DLD1 (cell line): ENCODE measurements around the gene SEC16B.
"Not testable (repeated sequence)": the region's sequence is repeated elsewhere in the genome, so short reads cannot be mapped to it uniquely, and the experiment has no call there.

Source experiments
- in situ Hi-C: cut with HindIII; loops from 2 replicates; pipeline ENCODE4 v1.10.0; 2017; ENCODE audit warnings: low sequenced_read_pairs

SEC16B gene

DNA sequence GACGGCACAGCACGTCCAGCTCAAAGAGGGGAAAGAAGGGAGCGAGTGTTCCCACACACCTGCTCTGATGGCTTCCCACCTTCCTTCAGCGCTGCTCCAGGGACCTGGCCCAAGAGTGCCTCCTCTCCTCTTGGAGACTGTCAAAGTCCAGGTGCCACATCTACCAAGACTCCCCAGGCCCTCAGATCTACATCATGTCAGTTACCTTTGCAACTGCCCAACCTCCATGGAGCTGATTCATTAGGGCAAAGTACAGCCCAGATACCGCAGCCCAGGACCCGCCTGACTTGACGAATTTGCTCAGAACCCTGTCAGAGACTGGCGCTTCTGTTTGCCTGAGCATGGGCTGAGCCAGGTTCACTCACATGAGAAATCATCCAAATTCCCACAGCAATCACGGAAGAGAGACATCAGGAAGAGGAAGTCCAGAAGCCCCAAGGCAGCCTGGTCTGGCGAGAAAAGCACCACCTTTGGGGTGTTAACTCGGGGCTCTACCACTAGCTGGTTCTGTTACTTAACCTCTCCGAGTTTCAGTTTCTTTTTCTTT is at the start of gene SEC16B:
SEC16B (minus strand) TSS at position 234 of the 547 bp plus-strand sequence. CDS start 2,077 bp downstream, outside the sequence.
- in situ Hi-C loops: no loop called here

- in situ Hi-C loops: no loop called here
Measured at GRCh38 chr1:178019622-178020021, 49.8 kb upstream of the SEC16B start.

- in situ Hi-C loops: no loop called here
Measured at GRCh38 chr1:178019208-178019607, 49.4 kb upstream of the SEC16B start.

GRCh38 chr1:178017517-178017916 is 47.7 kb upstream of the SEC16B start:
- in situ Hi-C loops: no loop called here

DNA sequence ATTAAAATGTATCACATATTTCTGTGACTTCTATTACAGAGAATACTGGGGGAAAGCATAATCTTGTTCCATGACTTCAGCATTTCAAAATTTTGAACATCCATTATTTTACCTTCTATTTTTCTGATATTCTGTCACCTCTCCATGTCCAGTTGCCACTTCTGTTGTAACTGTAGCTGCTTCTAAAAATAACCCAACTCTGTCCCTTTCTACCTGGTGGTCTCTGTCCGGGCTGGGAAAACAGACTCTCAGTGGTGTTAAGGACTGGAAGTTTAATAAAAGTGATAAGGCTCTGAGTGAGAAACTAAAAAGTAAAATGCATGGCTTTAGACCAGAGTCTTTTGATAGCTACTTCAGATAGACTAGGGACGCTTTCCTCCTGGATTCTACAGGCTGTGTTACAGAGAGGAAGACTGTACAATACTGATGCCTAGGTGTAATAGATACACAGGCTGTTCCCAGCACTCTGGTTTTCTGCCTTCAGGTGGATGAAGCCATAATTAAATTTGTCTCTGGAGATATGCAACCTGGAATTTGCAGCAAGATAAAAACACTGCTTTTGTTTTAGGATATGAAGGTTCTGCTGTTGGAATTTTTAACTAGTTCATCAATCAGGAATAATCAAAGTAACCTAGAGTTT is 42.1 kb upstream of the SEC16B start:
- in situ Hi-C loops: no loop called here

DNA sequence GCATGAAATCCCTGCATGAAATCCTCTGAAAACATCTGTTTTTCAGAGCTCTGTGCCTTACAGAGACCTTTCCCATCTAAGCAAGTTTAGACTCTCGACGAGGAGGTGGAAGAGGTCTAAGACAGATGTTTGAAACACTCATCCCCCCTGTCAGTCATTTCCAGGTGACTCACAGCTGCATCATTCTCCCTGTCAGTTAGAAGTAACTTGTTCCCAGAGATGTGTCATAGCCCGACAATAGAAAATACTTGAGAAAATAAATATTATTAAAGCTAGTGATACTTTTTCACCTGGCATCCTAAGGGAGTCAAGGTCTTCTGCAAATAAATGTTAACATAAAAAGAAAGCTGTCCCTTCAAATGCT is 41.6 kb upstream of the SEC16B start:
- in situ Hi-C loops: no loop called here

DNA sequence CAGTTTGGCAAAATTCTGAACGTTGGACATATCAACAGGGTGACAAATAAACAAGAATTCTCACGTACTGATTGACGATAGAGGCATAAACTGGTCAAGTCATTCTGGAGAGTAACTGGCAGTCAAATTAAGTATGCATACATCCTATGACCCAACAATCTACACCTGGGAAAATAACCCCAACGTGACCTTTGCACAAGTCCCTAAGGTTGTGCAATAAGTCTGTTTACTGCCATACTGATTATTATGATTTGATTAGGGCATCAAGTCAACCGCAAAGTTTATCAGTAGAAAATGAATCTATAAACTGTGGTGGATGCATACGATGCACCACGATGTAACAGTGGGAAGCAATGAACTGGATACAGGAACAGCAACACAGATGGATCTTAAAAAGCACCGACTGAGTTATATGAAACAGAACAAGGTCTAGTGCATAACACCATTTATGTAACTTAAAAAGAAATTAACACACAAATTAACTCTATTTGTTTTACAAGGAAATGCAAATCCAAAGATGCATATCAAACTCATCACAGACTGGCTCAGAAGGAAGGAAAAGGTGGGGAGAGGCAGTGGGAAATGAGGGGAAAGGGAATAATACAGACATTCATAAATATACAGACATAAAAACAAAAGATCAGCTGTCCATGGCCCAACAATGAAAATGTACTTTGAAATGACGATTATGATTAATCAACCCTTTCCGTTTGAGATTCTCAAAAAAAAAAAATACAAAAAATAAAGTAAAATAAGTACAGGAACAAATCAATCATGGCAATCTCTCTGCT is 41.0 kb upstream of the SEC16B start:
- in situ Hi-C loops: no loop called here

GRCh38 chr1:178006043-178006442 is 36.2 kb upstream of the SEC16B start:
- in situ Hi-C loops: no loop called here

GRCh38 chr1:178005450-178005849 is 35.6 kb upstream of the SEC16B start:
- in situ Hi-C loops: no loop called here

DNA sequence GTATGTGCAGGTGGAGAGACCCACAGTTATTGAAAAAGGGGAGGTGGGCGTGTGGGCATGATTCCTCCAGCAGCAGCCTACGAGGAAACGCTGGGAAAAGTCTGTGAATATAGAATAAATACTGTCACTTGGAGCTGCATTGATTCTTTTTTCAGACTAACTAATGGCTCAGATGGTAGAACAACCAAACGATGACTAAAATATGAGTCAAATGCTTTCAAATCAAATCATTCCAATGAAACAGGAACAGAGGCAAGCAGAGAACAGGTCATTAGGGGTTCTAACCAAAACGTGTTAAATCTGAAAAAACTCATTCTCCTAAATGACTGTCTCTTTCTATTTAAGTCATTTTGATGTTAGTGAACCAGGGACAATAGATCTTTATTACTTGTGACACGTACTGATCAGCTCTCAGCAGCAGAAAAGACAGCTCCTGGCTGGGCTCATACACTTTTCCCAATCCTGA is 35.1 kb upstream of the SEC16B start:
- in situ Hi-C loops: no loop called here

DNA sequence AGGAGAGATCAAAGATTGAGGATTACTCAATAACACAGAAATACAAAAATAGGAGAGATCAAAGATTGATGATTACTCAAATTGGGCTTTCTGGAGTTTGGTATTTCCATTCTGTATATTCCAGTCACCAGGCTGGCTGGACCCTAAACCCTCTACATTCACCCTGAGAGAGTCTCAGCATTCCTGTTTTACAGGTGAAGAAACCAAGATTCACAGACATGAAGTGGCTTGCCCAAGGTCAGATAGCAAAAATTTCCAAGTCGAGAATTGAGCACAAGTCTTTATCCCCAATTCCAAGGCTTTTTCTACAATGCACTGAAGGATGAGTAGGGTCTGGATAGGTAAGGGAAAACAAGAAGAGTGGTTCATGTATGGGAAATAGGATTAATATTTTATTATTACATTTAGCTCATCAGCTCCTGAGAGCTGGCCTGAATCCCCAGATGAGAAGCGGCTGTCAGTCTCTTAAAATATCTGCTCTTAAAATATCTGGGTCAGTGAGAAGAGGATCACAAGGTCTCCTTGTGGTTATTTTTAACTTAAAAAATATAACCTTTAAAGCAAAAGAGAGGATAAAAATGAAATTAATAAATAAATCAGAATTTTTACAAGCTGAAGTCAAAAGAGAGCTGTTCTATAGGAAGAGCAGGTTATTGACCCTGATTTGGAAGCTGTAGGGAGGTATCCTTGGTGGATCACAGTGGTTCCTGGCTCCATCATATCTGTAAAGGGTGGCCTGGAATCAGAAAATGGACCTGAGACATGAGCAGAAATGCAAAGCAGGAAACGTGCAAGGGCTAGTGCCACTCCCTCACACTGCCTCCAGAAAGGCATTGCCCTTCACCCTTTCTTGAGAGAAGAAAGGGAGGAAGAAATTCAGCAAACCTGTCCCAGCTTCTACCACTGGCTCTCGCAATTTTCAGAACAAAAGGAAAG is 29.1 kb upstream of the SEC16B start:
- in situ Hi-C loops: no loop called here

- in situ Hi-C loops: no loop called here
Measured at GRCh38 chr1:177996957-177997356, 27.1 kb upstream of the SEC16B start.

- in situ Hi-C loops: no loop called here
Measured at GRCh38 chr1:177995369-177995768, 25.5 kb upstream of the SEC16B start.

GRCh38 chr1:177986281-177986680 is 16.4 kb upstream of the SEC16B start:
- in situ Hi-C loops: not testable (repeated sequence)

DNA sequence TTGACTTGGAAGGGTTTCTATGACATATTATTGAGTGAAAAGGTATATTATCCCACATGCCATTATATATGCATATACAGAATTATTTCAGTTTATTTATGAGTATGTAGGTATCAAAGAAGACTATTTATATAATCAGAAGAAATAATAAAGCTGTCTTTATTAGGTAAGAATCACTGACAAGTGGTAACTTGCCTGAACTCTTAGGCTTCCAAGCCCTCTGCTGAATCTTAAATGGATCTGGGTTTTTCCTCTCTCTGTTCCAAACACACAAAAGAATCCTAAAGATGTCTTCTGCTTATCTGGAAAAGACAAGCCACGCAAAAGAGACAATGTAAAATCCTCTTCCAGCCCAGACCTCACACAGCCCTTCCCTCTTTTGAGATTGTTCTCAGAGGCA is 14.9 kb upstream of the SEC16B start:
- in situ Hi-C loops: no loop called here

DNA sequence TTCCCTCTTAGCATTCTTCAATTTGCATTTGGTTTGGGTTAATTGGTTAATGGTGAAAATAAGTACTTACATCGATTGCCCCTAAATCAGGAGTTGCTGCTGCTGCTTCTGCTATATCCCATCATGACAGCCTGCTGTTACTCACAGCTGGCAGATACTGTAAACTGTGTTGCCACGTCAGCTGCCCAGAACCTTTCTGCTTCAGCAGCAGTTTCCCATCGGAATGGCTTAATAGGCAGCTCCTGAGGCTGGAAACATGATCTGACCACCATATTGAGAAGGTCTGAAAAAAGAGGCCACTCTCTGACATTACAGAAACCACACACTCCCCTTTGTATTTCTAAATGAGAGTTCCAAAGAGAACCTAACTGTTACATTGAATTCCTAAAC is 14.3 kb upstream of the SEC16B start:
- in situ Hi-C loops: no loop called here

DNA sequence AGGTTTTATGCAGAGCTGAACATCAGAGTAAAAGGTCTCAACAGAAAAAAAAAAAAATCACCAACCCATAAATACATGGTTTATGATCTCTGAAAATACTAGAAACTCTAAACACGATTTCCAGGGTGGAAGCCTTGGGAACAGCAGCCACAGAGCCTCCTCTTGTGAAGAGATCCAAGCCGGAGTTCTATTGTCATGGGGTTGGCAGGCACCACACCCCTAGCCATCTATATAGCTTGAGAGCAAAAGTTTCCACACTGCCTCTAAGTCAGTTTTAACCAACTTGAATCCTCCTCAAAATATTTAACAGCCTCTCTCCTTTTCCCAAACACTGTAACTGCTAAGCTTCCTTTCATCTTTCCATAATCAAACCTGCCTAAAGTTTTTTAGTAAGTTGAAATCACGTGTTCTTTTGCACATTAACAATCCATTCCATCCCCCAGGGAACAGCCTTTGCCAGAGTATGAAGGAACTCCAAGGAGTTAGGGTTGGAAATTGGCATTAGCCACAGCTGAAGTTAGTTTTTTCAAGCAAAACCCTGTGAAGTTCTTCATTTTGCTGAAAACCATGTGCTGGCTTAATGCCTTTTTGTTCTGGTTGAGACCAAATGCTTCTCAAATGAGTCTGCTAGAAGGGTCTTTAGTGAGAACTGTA is 13.8 kb upstream of the SEC16B start:
- in situ Hi-C loops: no loop called here

DNA sequence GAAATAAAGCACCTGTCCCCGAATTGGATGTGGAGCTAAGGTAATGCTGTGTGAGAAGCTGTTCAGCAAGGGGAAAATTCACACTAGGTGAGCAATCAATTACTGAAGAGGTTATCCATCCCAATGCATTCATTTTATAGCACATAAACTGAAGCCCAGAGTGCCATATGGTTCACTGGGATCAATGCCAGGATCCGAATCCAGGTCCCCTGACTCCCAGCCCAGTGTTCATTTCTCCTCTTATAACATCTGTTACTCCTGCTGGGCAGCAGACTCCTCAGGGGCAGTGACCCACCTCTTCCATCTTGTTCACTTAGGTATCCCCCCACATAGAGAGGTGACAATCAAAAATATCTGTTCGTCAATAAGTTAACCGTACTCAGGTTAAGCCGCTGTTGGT is 13.2 kb upstream of the SEC16B start:
- in situ Hi-C loops: no loop called here

GRCh38 chr1:177981200-177981599 is 11.3 kb upstream of the SEC16B start:
- in situ Hi-C loops: no loop called here

GRCh38 chr1:177979272-177979671 is 9.4 kb upstream of the SEC16B start:
- in situ Hi-C loops: no loop called here

DNA sequence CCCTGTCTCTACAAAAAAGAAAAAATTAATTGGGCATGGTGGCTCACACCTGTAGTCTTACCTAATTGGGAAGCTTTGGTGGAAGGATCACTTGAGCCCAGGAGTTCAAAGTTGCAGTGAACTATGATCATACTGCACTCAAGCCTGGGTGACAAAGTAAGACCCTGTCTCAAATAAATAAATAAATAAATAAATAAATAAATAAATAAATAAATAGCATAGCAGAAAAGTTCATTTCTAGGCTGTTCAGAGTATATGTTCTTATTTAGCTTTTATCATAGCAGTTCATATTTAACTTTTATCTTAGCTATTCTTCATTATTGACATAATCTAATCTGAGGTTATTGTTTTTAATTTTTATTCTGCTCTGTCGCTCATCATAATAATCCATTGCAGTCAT is 8.7 kb upstream of the SEC16B start:
- in situ Hi-C loops: no loop called here
